GM12875 (cell line): ENCODE results near the gene MGMT.

Experiments
- H3K4me3 ChIP-seq: one replicate; pipeline ENCODE4 v1.5.1; 2011; ENCODE audit warnings: low read depth, low read length, control low read depth
- CTCF ChIP-seq: IDR thresholded peaks from 2 replicates; pipeline ENCODE4 v1.5.1; 2011; ENCODE audit warnings: low read depth, mild to moderate bottlenecking, control low read depth, inconsistent platforms, low read length, moderate library complexity, borderline replicate concordance; ENCODE audit not compliant: insufficient read depth

The MGMT gene

GRCh38 chr10:129525401-129525801, 58.4 kb downstream of the MGMT start:
- TF ChIP-seq CTCF, result no peak
- H3K4me3 ChIP-seq, result no peak overlapping the region

DNA sequence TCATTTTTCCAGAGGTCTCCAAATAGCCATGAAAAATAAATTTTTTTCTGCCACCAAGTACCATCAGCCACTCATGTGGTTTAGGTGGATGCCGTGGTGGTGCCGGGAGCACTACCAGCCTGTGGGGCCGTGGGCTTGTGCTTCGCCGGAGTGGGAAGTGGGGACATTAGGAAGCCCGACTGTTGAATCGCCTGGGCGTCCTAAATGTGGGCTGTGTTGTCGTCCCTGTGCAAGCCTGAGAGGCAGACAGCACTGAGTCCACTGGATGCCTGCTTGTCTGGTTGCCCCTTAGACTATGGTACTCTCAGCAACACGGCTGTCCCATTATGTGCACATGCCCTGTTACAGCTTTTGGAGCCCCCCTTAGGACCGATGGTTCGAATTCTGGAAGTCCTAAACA, 59.9 kb downstream of the MGMT start:
- H3K4me3 ChIP-seq, result no peak overlapping the region
- TF ChIP-seq CTCF, result no peak

- no peak overlapping the region for H3K4me3 ChIP-seq
- no peak for TF ChIP-seq CTCF
These were observed 61.4 kb downstream of the MGMT start for GRCh38 chr10:129528376-129528978.

DNA sequence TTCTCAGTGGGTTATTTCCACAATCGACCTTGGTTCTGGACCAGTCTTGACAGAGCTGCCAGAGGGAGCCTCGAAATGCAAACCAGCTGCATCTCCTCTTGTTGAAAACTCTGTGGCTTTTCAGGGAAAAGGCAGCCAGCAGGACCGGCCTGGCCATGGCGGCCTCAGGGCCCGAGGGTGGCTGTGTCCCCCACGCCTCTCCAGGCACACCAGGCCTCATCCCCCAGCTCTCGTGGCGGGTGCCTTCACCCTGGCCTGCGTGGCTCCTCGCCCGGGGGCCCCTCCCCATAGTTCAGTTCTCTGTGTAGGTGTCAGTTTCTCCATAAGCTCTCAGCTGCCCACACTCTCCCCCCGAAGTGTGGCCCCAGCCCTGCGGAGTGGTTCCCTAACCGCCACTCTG, 63.5 kb downstream of the MGMT start:
- H3K4me3 ChIP-seq, result no peak overlapping the region
- no peak for TF ChIP-seq CTCF

GRCh38 chr10:129531195-129531968, 64.3 kb downstream of the MGMT start:
- H3K4me3 ChIP-seq, result no peak overlapping the region
- no peak for TF ChIP-seq CTCF

DNA sequence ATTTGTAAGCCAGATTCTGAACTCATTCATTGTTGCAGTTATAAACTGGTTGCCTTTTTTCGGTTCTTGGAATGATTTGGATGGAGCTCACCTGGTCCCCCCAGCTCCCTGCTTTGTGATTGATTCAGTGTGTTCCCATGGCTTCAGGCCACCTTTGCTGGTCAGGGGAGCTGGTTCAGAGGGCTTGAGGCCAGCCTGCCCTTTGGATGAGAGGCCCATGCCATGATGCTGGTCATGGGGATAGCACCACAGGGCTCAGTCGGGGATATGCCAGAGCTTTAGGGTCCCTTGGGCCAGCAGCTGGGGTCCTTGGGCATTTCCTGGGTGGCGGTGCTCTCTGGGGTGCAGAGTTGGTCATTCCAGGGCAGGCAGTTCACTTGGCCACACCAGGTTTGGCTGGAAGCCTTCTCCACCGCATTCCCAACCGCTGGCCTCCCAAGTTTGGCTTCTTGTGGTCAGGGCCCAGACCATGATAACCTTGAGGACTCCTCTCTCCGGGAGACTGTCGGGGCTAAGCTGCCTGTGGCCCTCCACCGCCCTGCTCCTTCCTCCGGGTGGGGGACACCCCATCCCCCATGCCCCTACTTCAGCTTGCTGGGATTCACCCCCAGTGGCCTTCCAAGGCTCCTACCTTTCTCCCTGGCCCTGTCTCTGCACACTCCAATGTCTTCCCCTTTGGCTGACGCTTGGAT, 65.1 kb downstream of the MGMT start:
- no peak overlapping the region for H3K4me3 ChIP-seq
- TF ChIP-seq CTCF, result no peak
